Right kidney (tissue), 9 donors: Measurements from ENCODE around the gene ONECUT3.
A peak's percentile ranks its signal among the peaks of the same experiment; 100 is the strongest.
"Not testable (repeated sequence)": the region's sequence is repeated elsewhere in the genome, so short reads cannot be mapped to it uniquely, and the experiment has no call there.

Experiments used
- DNase-seq: peaks from one replicate; pipeline ENCODE4 v3.0.0-alpha.2; 2016
- long read RNA-seq, 8 donors: transcript quantifications; one replicate each; lab custom pipeline, GENCODE V29; 2026

The ONECUT3 gene
- long read RNA-seq, donor 1 = 0 reads
- long read RNA-seq, donor 2 = 0 reads
- long read RNA-seq, donor 3 = 0 reads
- long read RNA-seq, donor 4 = 0 reads
- long read RNA-seq, donor 5 = 0 reads
- long read RNA-seq, donor 6 = 0 reads
- long read RNA-seq, donor 7 = 0 reads
- long read RNA-seq, donor 8 = 0 reads

DNA sequence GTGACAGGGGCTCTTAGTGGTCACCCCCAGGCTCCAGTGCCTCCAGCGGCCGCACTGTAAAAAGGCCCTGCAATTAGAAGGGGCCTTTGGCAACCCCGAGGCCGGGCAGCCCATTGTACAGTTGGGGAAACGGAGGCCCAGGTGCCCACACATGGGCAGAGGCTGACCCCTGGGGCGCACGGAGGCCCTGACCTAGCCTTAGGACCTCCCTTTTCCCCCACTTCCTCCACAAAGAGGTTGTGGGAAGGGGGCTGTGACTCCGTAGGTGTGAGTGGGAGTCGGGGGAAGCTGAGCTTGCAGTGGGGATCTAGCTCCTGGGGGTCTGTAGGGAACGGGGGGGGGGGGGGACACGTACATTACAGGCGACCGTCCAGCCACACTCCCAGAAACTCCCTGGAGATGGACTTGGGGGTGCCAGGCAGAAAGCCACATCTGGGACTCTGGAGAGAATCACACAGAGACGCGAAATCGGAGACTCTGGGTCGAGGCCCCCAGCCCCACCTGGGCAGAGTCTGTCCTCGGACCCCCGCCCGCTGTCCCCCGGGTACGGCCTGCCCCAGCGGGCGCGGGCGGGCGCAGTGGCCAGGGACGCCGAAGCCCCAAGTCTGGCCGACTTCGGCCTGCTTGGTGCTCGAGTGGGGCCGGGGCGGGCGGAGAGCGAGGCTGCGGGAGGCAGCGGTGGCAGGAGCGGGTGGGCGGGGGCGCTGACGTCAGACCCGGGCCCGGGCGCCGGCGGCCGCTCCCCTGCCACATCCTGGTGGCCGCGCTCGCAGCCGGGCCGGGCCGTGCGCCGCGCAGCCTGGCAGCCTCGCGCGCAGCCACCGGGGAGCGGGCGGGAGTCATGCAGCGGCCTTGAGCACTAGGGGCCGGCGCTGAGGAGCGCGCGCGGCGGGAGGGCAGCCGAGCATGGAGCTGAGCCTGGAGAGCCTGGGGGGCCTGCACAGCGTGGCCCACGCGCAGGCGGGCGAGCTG lies at the start of gene ONECUT3:
TSS of gene ONECUT3 (plus strand) at position 750 of the 972 bp plus-strand sequence. CDS start at position 907, 157 bp downstream.
- DNase-seq = no peak

DNA sequence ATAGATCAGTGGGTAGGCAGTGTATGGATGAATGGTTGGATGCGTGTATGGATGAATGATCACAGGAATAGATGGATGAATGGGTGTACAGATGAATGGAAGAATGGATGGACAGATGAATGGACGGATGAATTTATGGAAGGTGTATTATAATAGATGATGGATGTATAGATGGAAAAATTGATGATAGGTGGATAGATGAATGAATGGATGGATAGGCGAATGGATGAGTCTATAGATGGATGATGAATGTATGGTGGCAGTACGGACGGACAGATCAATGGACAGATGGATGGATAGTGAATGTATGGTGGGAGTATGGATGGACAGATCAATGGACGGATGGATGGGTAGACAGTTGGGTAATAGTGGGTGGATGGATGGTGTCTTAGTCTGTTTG lies 49.0 kb upstream of the ONECUT3 start:
- DNase-seq = no peak

DNA sequence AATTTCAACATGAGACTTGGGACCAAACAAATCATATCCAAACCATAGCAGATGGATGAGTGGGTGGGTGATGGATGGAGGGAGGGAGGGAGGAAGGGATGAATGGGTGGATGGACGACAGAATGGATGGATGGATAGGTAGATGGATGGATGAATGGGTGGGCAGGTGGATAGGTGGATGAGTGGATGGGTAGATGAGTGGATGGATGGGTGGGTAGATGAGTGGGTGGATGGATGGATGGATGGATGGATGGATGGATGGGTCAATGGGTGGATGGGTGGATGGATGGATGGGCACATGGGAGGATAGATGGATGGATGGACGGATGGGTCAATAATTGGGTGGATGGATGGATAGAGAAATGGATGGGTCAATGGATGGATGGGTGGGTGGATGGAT lies 47.9 kb upstream of the ONECUT3 start:
- no peak for DNase-seq

DNA sequence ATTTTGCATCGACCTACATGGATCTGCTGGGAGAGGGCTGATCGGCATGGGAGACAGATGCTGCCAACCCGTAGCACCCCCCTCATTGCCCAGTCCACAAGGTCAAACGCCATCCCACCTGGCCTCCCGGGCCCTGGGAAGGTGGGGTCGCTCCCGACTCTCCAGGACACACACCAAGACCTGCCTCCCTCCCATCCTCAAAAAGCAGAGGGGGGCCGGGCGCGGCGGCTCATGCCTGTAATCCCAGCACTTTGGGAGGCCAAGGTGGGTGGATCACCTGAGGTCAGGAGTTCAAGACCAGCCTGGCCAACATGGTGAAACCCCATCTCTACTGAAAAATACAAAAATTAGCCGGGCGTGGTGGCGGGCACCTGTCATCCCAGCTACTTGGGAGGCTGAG lies 46.7 kb upstream of the ONECUT3 start:
- not testable (repeated sequence) for DNase-seq

DNA sequence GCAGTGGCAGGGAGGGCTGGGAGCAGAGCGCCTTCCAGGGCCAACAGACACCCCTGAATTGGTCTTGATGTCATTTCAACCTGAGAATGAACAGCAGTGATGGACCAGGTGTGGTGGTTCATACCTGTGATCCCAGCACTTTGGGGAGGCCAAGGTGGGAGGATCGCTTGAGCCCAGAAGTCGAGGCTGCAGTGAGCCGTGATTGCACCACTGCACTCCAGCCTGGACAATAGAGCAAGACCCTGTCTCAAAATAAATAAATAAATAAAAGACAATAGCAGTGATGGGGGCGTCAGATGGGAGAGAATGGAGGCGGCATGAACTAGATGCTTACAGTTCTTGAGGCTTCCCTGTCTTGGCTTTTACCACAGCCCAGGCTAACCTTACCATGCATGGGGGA lies 46.1 kb upstream of the ONECUT3 start:
- no peak for DNase-seq

DNA sequence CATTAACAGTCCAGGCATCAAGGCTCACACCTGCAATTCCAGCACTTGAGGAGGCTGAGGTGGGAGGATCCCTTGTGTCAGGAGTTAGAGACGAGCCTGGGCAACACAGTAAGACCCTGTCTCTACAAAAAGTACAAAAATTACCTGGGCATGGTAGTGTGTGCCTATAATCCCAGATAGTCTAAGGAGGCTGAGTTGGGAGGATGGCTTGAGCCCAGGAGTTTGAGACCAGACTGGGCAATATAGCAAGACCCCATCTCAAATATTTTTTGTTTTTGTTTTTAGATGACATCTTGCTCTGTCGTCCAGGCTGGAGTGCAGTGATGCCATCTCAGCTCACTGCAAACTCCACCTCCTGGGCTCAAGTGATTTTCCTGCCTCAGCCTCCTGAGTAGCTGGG lies 40.1 kb upstream of the ONECUT3 start:
- no peak for DNase-seq

DNA sequence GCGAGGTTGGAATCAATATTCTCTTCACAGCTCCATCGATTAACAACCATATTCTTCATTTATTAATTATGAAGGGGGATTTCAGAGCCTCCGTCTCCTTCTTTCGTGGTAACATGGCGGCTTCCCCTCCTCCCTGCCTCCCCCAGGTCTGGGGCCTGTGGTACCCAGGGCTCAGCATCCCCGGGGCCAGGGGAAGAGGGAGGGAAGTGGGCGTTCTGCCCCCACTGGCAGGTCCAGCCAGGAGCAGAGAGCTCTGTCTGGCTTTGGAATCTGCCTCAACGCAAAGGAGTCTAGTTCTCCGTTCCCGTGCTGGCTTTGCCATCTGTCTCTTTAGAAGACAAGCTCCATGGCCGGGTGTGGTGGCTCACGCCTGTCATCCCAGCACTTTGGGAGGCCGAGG lies 37.8 kb upstream of the ONECUT3 start:
- no peak for DNase-seq

DNA sequence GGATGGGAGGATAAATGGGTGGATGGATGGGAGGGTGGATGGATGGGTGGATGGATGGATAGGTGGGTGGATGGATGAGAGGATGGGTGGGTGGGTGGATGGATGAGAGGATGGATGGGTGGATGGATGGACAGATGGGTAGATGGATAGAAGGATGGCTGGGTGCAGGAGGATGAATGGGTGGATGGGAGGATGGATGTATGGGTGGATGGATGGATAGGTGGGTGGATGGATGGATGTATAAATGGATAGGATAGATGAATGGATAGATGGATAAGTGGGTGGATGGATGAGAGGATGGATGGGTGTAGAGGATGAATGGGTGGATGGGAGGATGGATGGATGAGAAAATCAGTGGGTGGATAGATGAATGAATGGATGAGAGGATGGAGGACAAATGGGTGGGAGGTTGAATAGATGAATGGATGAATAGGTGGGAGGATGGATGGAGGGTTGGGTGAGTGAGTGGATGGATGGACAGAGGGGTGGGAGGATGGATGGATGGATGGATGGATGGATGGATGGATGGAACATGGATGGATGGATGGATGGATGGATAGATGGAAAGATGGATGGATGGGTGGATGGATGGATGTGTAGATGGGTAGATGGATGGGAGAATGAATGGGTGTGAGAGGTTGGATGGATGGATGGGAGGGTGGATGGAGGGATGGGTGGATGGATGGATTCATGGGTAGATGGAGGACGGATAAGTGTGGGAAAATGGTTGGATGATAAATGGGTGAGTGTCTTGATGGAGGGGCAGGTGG lies 35.9 kb upstream of the ONECUT3 start:
- no peak for DNase-seq

DNA sequence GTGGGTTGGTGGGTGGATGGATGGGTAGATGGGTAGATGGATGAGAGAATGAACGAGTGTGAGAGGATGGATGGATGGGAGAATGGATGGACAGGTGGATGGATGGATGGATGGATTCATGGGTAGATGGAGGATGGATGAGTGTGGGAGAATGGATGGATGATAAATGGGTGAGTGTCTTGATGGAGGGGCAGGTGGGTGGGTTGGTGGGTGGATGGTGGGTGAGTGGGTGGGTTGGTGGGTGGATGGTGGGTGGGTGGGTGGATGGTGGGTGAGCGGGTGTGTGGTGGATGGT lies 35.4 kb upstream of the ONECUT3 start:
- no peak for DNase-seq

DNA sequence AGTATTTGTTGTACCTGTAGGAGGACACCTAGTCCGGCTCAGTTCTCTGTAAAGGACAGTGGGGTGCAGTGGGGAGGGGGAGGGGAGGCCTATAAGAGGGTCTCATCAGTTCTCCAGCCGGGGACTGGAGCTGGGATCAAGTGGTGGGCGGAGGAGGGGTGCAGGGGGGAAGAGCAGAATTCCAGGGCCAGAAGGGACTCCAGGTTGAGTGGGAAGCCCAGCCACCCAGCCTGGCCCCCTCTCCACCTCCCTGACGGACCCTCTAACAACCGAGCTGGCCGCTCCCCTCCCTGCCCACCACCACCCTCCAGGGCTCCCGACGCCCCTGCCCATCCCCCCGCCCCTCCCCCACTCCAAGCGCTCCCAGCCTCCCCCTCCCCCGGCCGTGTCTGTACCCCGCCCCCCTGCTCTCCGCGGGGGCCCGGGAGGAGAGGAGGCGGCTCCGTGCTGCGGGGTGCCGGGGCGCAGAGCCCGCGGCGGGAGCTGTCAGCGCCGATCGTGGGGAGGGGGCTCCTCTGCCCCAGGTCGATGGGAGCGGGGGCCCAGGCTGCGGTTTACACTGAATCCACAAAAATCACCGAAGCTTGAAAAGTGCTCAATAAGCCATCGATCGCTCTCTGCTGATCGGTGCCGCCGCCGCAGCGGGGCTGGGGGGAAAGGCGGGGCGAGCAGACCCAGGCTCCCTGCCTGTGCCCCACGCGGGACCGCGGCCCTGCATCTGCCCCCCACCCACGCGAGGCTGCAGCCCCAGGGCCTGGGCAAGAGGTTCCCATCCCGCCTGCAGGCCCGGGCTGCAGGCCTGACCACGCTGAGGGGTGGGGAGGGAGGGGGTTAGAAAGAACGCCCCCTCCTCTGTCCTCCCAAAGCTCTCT lies 34.6 kb upstream of the ONECUT3 start:
- no peak for DNase-seq

DNA sequence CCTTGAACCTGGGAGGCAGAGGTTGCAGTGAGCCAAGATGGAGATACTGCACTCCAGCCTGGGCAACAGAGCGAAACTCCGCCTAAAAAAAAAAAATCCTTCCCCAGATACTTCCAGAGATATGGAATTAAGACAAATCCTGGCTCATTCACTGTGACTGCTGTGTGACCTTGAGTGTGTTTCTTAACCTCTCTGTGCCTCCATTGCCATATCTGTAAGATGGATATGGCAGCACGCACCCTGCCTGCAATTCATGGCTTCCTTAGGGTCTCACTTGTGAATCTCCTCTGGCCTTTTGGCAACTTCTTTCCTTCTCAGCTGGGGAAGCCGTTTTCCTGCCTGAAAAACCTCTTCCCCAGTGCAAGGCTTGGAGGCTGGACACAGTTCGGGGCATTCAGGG lies 33.8 kb upstream of the ONECUT3 start:
- no peak for DNase-seq

DNA sequence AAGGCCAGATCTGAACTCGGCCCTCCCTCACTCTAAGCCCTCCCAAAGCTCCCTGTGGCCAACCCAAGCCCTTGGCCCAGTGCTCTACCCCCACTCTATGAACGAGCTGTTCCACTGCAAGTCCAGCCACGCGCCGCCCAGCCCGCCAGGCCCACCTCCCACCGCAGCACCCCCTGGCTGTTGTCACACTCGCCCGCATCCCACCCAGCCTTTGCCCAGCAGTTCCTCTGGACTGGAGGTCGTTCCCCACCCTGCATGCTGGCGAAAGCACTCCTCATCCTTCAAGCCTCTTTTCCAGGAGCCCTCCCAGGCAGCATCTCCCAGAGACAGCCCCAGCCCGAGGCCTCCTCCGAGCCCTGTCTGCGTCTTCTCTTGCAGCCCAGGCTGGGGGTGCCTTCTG lies 33.1 kb upstream of the ONECUT3 start:
- DNase-seq = no peak

DNA sequence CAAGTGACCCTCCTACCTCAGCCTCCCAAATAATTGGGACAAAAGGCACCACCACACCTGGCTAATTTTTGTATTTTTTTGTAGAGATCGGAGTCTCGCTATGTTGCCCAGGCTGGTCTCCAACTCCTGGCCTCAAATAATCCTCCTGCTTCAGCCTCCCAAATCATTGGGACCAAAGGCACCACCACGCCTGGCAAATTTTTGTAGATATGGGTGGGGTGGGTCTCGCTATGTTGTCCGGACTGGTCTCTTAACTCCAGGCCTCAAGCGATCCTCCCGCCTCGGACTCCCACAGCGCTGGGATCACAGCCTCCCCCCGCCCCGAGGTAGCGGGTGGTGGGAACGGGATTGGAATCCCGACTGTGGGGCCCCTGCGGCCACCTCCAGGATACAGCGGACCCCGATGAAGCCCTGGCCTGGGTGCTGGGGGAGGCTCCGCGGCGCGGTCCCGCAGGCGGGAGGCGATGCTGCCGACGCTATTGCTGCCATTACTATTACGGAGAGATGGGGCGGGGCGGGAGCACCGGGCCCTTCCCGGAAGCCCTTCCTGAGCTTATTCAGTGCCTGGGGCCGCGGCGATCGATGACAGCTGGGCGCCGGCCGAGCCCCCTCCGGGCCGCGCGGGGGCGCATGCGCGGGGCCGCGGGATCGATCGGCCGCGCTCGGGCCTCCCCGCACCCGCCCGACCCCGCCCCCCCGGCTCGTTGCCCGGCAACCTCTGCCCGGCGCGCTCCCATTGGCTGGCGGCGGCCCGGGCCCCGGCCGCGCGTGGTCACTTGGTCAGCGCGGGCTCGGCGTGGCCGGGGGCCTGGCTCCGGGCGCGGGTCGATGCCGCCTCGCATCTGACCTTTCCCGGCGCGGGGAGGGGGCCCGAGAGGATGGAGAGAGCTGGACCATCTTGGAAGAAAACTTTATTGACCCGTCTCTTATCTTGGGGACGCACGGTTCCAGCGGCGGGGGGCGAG lies 27.9 kb upstream of the ONECUT3 start:
- peak; percentile 53 for DNase-seq

DNA sequence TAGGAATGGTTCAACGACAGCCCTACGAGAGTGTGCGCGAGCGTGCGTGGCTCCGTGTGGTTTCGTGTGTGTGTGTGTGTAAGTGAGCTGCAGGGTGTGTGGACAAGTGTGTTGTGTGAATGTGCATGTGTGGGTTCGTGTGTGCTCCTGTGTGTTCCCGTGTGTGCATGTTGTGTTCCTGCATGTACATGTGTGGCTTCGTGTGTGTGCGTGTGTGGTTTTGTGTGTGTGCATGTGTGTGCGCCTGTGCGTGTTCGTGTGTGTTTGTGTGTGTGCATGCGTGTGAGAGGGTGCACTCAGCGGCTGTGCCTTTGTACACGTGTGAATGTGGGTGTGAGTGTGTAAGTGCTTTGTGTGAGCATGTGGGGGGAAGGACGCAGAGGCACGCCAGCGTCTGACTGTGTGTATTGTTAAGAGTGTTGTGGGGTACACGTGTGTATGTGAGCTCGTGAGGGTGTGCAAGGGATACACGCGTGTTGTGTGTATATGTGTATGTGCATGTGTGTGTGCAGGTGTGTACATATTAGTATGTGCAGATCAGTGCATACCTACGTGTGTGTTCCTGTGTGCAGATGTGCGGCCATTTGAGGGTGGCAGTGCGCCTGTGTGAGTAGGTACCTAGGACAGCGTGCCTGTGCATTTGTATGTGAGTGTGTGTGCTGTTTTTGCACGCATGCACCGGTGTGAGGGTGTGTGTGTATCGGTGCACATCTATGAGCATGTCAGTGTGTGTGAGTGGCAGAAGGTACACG lies 24.3 kb upstream of the ONECUT3 start:
- DNase-seq = no peak

DNA sequence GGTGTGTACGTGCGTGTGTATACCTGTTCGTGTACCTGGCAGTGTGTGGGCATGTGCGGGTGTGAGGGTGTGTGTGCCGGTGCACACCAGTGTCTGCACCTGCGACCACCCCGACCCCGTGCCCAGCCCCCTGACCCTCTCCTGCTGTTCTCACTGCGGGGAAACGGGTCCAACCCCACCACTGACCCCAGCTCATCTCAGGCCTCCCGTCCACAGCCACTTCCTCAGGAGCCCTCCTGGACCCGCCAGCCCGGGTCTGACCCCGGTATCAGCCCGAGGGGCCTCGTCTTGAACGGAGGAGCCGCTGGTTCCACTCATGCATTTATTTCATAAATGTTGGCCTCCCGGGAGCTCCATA lies 23.8 kb upstream of the ONECUT3 start:
- no peak for DNase-seq

DNA sequence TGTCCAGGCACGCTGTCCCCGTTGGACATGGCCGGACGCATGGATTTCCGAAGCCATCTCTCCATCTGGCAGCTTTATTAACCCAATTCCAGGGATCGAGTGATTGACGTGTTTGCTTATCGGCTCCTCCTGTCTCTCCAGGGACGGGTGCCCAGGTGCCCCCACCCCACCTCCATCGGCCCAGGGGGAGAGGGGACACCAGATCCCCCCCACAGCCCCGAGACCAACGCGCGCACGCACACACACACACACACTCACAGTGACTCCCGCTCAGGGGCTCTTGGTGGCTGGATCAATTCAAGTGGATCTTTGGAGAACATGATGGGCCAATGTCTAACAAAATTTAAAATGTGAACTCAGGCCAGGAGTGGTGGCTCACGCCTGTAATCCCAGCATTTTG lies 23.1 kb upstream of the ONECUT3 start:
- no peak for DNase-seq

DNA sequence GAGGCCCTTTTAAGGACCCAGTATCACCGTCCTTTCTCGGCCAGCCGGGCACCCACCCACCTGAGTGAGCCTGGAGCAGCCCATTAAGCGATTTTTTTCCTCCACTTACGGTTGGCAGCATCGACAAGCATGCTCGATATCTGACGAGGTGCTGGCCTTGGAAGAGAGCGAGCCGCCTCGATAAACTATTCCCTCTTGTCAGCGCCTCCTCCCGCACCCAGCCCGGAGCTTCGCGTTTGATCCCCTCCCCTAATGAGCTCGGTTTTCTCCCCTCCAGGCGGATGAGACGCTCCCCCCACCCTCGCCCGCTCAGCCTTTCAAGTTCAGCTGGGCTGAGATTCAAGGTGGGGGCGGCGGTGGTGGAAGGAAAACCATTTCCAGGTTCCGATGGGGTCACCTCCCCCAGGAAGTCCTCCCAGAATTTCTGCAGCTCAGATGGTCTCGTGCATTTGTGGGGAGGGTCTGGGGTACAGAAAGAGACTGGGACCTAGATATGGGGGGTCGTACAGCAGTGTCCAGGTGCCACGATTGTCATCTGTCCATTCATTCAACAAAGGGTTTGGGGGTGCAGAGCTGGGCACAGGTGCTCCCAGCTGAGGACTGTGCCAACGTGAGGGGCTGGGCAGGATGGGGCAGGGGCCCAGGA lies 18.9 kb upstream of the ONECUT3 start:
- no peak for DNase-seq

DNA sequence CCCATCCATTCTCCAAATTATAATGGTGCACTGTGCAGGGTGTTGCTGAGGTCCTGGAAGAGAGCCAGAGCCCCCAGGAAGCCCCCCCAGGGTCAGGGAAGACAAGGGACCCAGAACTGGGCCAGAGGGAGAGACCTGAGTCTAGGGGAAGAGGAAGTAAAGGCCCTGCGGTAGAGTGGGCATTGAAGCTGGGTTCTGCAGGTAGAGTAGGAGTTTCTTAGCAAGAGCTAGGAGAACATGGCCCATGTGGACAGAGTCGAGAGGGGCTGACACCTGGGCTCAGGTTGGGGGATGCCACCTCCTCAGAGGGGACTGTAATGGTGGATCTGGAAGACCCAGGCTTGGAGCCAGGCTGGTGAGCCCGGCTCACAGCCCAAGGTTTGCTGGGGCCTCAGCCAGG lies 17.0 kb upstream of the ONECUT3 start:
- no peak for DNase-seq

DNA sequence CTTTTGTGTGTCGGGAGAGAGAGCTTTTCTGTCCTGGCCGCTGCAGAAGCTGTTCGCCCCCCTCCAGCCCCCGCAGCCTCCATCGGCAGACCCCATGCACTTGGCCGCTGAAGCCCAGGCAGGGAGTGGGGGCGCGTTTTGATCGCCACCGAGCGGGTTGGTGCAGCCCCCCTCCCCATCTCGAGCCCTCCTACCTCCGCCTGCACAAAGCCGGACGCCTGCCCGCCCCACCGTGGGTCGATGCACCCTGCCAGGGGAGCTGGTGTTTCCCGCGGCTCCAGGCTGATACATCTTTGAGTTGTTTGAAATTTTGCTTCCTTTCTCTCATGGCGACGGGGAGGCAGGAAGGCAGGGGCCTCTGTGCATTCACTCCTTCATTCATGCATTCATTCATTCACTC lies 16.4 kb upstream of the ONECUT3 start:
- DNase-seq = no peak
